Activated CD8-positive, alpha-beta memory T cell treated with anti-CD3 and anti-CD28 coated beads, Interleukin-2, amount 50 U/mL, for 24 hours (primary cell): ENCODE measurements around the gene MRM2.

Experiments
- DNase-seq: peaks from one replicate; pipeline ENCODE4 v3.0.0-alpha.2; 2020; ENCODE audit errors: extremely low read depth

Gene MRM2

GRCh38 chr7:2222516-2222915 is 19.5 kb downstream of the MRM2 start:
- no peak for DNase-seq

GRCh38 chr7:2220954-2221353 is 21.1 kb downstream of the MRM2 start:
- DNase-seq, result no peak

GRCh38 chr7:2220506-2220905 is 21.5 kb downstream of the MRM2 start:
- no peak for DNase-seq

- DNase-seq, result no peak
These were observed 22.0 kb downstream of the MRM2 start for GRCh38 chr7:2220030-2220429.

- no peak for DNase-seq
These were observed 22.4 kb downstream of the MRM2 start for GRCh38 chr7:2219606-2220005.

GRCh38 chr7:2219136-2219535 is 22.9 kb downstream of the MRM2 start:
- DNase-seq, result no peak

- DNase-seq, result no peak
These were observed 23.6 kb downstream of the MRM2 start for GRCh38 chr7:2218444-2218785.

- no peak for DNase-seq
These were observed 24.1 kb downstream of the MRM2 start for GRCh38 chr7:2217716-2218443.

- no peak for DNase-seq
These were observed 24.8 kb downstream of the MRM2 start for GRCh38 chr7:2217206-2217605.

GRCh38 chr7:2215851-2216250 is 26.2 kb downstream of the MRM2 start:
- DNase-seq, result no peak

GRCh38 chr7:2214636-2215035 is 27.4 kb downstream of the MRM2 start:
- no peak for DNase-seq

- DNase-seq, result no peak
These were observed 28.3 kb downstream of the MRM2 start for GRCh38 chr7:2213551-2214215.

- no peak for DNase-seq
These were observed 29.1 kb downstream of the MRM2 start for GRCh38 chr7:2212906-2213305.

GRCh38 chr7:2211926-2212325 is 30.1 kb downstream of the MRM2 start:
- DNase-seq, result no peak

- no peak for DNase-seq
These were observed 30.6 kb downstream of the MRM2 start for GRCh38 chr7:2211259-2211880.

- no peak for DNase-seq
These were observed 31.3 kb downstream of the MRM2 start for GRCh38 chr7:2210551-2211258.

GRCh38 chr7:2209961-2210323 is 32.1 kb downstream of the MRM2 start:
- no peak for DNase-seq

GRCh38 chr7:2209146-2209960 is 32.7 kb downstream of the MRM2 start:
- DNase-seq, result no peak

- DNase-seq, result no peak
These were observed 33.3 kb downstream of the MRM2 start for GRCh38 chr7:2208712-2209111.

- no peak for DNase-seq
These were observed 36.8 kb downstream of the MRM2 start for GRCh38 chr7:2205036-2205780.

GRCh38 chr7:2204446-2204845 is 37.6 kb downstream of the MRM2 start:
- DNase-seq, result no peak
